ENCODE measurements around the gene TUBA3E. TPM values are rescaled to one million over a fixed set of nuclear protein-coding genes. Genes with fewer than 3 reads are reported as not detected.
A peak's percentile ranks its signal among the peaks of the same experiment; 100 is the strongest.
"Not testable (repeated sequence)": the region's sequence is repeated elsewhere in the genome, so short reads cannot be mapped to it uniquely, and the experiment has no call there.

TUBA3E gene
- total and polyA plus RNA-seq, 9 of the 15 experiments (the other 6 are each of a cell fraction or from before 2014, with no cell fraction given), result 0.09 to 0.30 (median 0.13) TPM; not detected in 3

- H3K4me3 ChIP-seq, result peak overlapping the region; percentile 100
- not testable (repeated sequence) for H3K9me1 ChIP-seq (ENCODE audit: control insufficient read depth, insufficient read depth, low read length); ATAC-seq; H4K20me1 ChIP-seq (replicated peaks; ENCODE audit: control insufficient read depth, insufficient read depth, low read length); H3K27me3 ChIP-seq (ENCODE audit: control insufficient read depth in 2 of 2, insufficient read depth in 2 of 2, low read length in 2 of 2); H3K9me3 ChIP-seq (replicated peaks; ENCODE audit: control insufficient read depth, insufficient read depth, low read depth, low read length); TF ChIP-seq TOE1 (CRISPR knock-in tag; IDR thresholded peaks at IDR 0.05; ENCODE audit: borderline replicate concordance, low read depth); ATF3 (CRISPR knock-in tag; conservative IDR thresholded peaks at IDR 0.05)
- DNase-seq (ENCODE audit: extremely low read depth in 1 of 4, low spot score in 3 of 4), result peak in 1 of 4 experiments; percentile 51
- FAIRE-seq, result peak; percentile 62
- H3K36me3 ChIP-seq (ENCODE audit: control insufficient read depth, insufficient read depth, low read length), result peaks cover 46% of the 10 kb centered on the region; the same call in 2 of the 3 replicates
- peaks cover 84% of the 10 kb centered on the region for H3K79me2 ChIP-seq (ENCODE audit: control insufficient read depth, insufficient read depth, low read length)
- 0% methylated on average over 38 of the region's 38 CpGs for WGBS (ENCODE audit: insufficient coverage, low coverage, missing lambda C conversion rate)
- H3K27ac ChIP-seq (ENCODE audit: extremely low read depth, low read depth, low read length), result peak overlapping the region; percentile 97
- ChIA-PET POLR2A (interaction anchor here (0.5 to 1.9 kb wide), 6 partner anchors 10 to 197 kb away, joined by 3 to 9 read pairs (median 3); partner anchors contain the start of gene IMP4), CTCF (ENCODE audit: low intra/inter-chr PET ratio) (interaction anchor here (0.7 kb wide), 1 partner anchor 155 kb away, joined by 3 read pairs; no protein-coding TSS in a partner anchor)
- intact Hi-C loops (cut with micrococcal nuclease) (loop anchor here (5.0 to 10.0 kb wide), 2 partner anchors 162 to 1304 kb away; partner anchors contain the start of gene IMP4), in situ Hi-C loops (cut with MboI) (loop anchor here (5.0 kb wide), 1 partner anchor 157 kb away; no protein-coding TSS in a partner anchor)
- H2AFZ ChIP-seq (ENCODE audit: low read depth, low read length), result peak overlapping the region; percentile 94
- H3K4me1 ChIP-seq (replicated peaks in 1 of 2; ENCODE audit: control insufficient read depth in 2 of 2, insufficient read depth in 2 of 2, low read length in 2 of 2), result peaks cover 7 to 45% of the 10 kb centered on the region in 2 experiments; a peak in 4 of 5 replicates
- peak overlapping the region; percentile 95 to 99 for H3K9ac ChIP-seq (ENCODE audit: insufficient read depth in 1 of 2, low read depth in 2 of 2, low read length in 2 of 2)
- peak overlapping the region; percentile 98 for H3K4me2 ChIP-seq (ENCODE audit: insufficient read depth, low read length)
- TSS peak; percentile 67 for BruUV-seq (replicated peaks)
- TF ChIP-seq CXXC5 (CRISPR knock-in tag; IDR thresholded peaks at IDR 0.05) (peak; percentile 20; the same call in 1 of the 2 replicates), ARID4B (CRISPR knock-in tag; IDR thresholded peaks at IDR 0.05) (peak; percentile 31; the same call in 1 of the 2 replicates), CEBPB (tag; IDR thresholded peaks at IDR 0.05) (0 out of 2 replicates have a peak, but pooled peaks have one; percentile 32), FOSL1 (tag; conservative IDR thresholded peaks at IDR 0.05) (peak; percentile 67), ARID1B (IDR thresholded peaks at IDR 0.05) (0 out of 2 replicates have a peak, but pooled peaks have one; percentile 26), CHD1 (IDR thresholded peaks at IDR 0.05; ENCODE audit: low read length) (peak; percentile 15), TOE1 (IDR thresholded peaks at IDR 0.05; ENCODE audit: borderline replicate concordance) (peak; percentile 29; the same call in 1 of the 2 replicates), TCF3 (CRISPR knock-in tag; IDR thresholded peaks at IDR 0.05) (0 out of 2 replicates have a peak, but pooled peaks have one; percentile 10), ATF3 (IDR thresholded peaks at IDR 0.05) (peak; percentile 69), HMGXB4 (CRISPR knock-in tag; IDR thresholded peaks at IDR 0.05) (0 out of 2 replicates have a peak, but pooled peaks have one; percentile 25)
These were observed 17.6 kb downstream of the TUBA3E start for GRCh38 chr2:130180404-130181324.

Data from K562 (cell line).